Neural progenitor cell (in vitro differentiated cells): Measurements from ENCODE around the gene C3orf52. TPM values are rescaled to one million over a fixed set of nuclear protein-coding genes. Genes with fewer than 3 reads are reported as not detected.

Source experiments
- DNase-seq: peaks from one replicate; pipeline ENCODE4 v3.0.0-alpha.2; 2016; ENCODE audit warnings: low spot score
- H2AFZ ChIP-seq: fragments of 200-600 bp; sonication (generic); replicated peaks from 2 replicates; pipeline ENCODE4 v1.6.1; 2016; ENCODE audit warnings: antibody characterized with exemption
- H3F3A ChIP-seq: fragments of 200-600 bp; sonication (generic); 2 replicates; pipeline ENCODE4 v1.6.1; 2016; ENCODE audit warnings: antibody characterized with exemption, low read depth
- H3K27ac ChIP-seq: fragments of 200-600 bp; sonication (generic); 2 replicates; pipeline ENCODE4 v1.5.1; 2016; ENCODE audit warnings: mild to moderate bottlenecking
- H3K27me3 ChIP-seq: fragments of 200-600 bp; sonication (generic); 2 replicates; pipeline ENCODE4 v1.6.1; 2016; ENCODE audit warnings: mild to moderate bottlenecking, moderate library complexity
- H3K36me3 ChIP-seq: fragments of 200-600 bp; sonication (generic); 2 replicates; pipeline ENCODE4 v1.5.1; 2016
- H3K4me1 ChIP-seq: fragments of 200-600 bp; sonication (generic); 2 replicates; pipeline ENCODE4 v1.6.1; 2016; ENCODE audit warnings: mixed run types
- H3K4me2 ChIP-seq: fragments of 200-600 bp; sonication (generic); 2 replicates; pipeline ENCODE4 v1.6.1; 2016
- H3K4me3 ChIP-seq: fragments of 200-600 bp; sonication (generic); 2 replicates; pipeline ENCODE4 v1.5.1; 2016
- H3K79me2 ChIP-seq: fragments of 200-600 bp; sonication (generic); 2 replicates; pipeline ENCODE4 v1.6.1; 2016; ENCODE audit warnings: low read depth
- H3K9ac ChIP-seq: fragments of 200-600 bp; sonication (generic); 2 replicates; pipeline ENCODE4 v1.6.1; 2016
- H3K9me3 ChIP-seq: fragments of 200-600 bp; sonication (generic); 2 replicates; pipeline ENCODE4 v1.5.1; 2016; ENCODE audit warnings: low read depth
- H4K20me1 ChIP-seq: fragments of 200-600 bp; sonication (generic); 2 replicates; pipeline ENCODE4 v1.6.1; 2016; ENCODE audit warnings: low read depth
- H3K27ac Mint-ChIP-seq: 3 replicates; pipeline ENCODE4 v1.8.0; 2021; ENCODE audit warnings: mixed read lengths
- H3K27me3 Mint-ChIP-seq: 2 replicates; pipeline ENCODE4 v1.8.0; 2022; ENCODE audit warnings: low read depth, mild to moderate bottlenecking, inconsistent platforms, moderate library complexity, mixed read lengths; ENCODE audit not compliant: insufficient read depth
- H3K36me3 Mint-ChIP-seq: 3 replicates; pipeline ENCODE4 v1.8.0; 2021; ENCODE audit warnings: mixed read lengths
- H3K4me1 Mint-ChIP-seq: 3 replicates; pipeline ENCODE4 v1.8.0; 2021; ENCODE audit warnings: mixed read lengths
- H3K4me3 Mint-ChIP-seq: 3 replicates; pipeline ENCODE4 v1.8.0; 2021; ENCODE audit warnings: mild to moderate bottlenecking, moderate library complexity, mixed read lengths
- H3K9me3 Mint-ChIP-seq: 3 replicates; pipeline ENCODE4 v1.8.0; 2020; ENCODE audit warnings: mixed read lengths
- CTCF ChIP-seq: fragments of 200-600 bp; sonication (generic); IDR thresholded peaks from 2 replicates; pipeline ENCODE4 v1.5.1; 2017; ENCODE audit warnings: antibody characterized with exemption, mild to moderate bottlenecking
- EZH2 ChIP-seq: fragments of 200-600 bp; sonication (generic); IDR thresholded peaks from 2 replicates; pipeline ENCODE4 v1.6.1; 2017; ENCODE audit warnings: antibody characterized with exemption, mild to moderate bottlenecking, moderate library complexity
- EZH2phosphoT487 ChIP-seq: fragments of 200-600 bp; sonication (generic); IDR thresholded peaks from 2 replicates; pipeline ENCODE4 v1.6.1; 2017; ENCODE audit warnings: antibody characterized with exemption
- total RNA-seq: library from RNA; depleted of rRNA; stranded (reverse); fragments of >200 nt; gene quantifications from 2 replicates; pipeline ENCODE4 v1.2.3, GENCODE V29; 2015; ENCODE audit warnings: low replicate concordance

The C3orf52 gene
- total RNA-seq, 1 donor from 2014 or later, result 4.9 TPM

- Histone ChIP-seq H3K9me3 (peaks cover 8% of the 10 kb centered on the region), H3K4me1 (peaks cover 9% of the 10 kb centered on the region), H3K9ac (no peak overlapping the region), H3K27ac (no peak overlapping the region), H3K4me3 (no peak overlapping the region), H4K20me1 (no peaks in the 10 kb centered on the region), H3K36me3 (no peaks in the 10 kb centered on the region), H3K79me2 (no peaks in the 10 kb centered on the region), H3K27me3 (no peaks in the 10 kb centered on the region), H3F3A (peaks cover 7% of the 10 kb centered on the region), H3K4me2 (no peak overlapping the region), H2AFZ (no peak overlapping the region)
- Mint-ChIP-seq H3K4me3 (no peak overlapping the region), H3K27me3 (peaks cover 2% of the 10 kb centered on the region), H3K9me3 (peaks cover 25% of the 10 kb centered on the region), H3K27ac (no peak overlapping the region), H3K36me3 (no peaks in the 10 kb centered on the region), H3K4me1 (peaks cover 11% of the 10 kb centered on the region)
- no peak for TF ChIP-seq EZH2
- no peak for TF ChIP-seq CTCF
- no peak for TF ChIP-seq EZH2phosphoT487
- DNase-seq, result no peak
These were observed 57.1 kb downstream of the C3orf52 start for GRCh38 chr3:112143251-112143650.

- Mint-ChIP-seq H3K36me3 (no peaks in the 10 kb centered on the region), H3K4me1 (peaks cover 7% of the 10 kb centered on the region), H3K4me3 (no peak overlapping the region), H3K27me3 (peaks cover 2% of the 10 kb centered on the region), H3K27ac (no peak overlapping the region), H3K9me3 (peaks cover 25% of the 10 kb centered on the region)
- no peaks in the 10 kb centered on the region for H3K79me2 ChIP-seq
- no peak overlapping the region for H3K4me3 ChIP-seq
- no peak for DNase-seq
- no peak overlapping the region for H2AFZ ChIP-seq
- H3K27ac ChIP-seq, result no peak overlapping the region
- H3K27me3 ChIP-seq, result no peaks in the 10 kb centered on the region
- no peak for TF ChIP-seq EZH2
- no peak for TF ChIP-seq CTCF
- no peak for TF ChIP-seq EZH2phosphoT487
- no peak overlapping the region for H3K4me2 ChIP-seq
- H4K20me1 ChIP-seq, result no peaks in the 10 kb centered on the region
- no peak overlapping the region for H3K9ac ChIP-seq
- H3K9me3 ChIP-seq, result peaks cover 8% of the 10 kb centered on the region
- H3K36me3 ChIP-seq, result no peaks in the 10 kb centered on the region
- H3K4me1 ChIP-seq, result peaks cover 4% of the 10 kb centered on the region
- peaks cover 3% of the 10 kb centered on the region for H3F3A ChIP-seq
These were observed 57.5 kb downstream of the C3orf52 start for GRCh38 chr3:112143689-112144088.

GRCh38 chr3:112149136-112149535, 62.9 kb downstream of the C3orf52 start:
- Mint-ChIP-seq H3K4me1 (no peaks in the 10 kb centered on the region), H3K27me3 (peaks cover 4% of the 10 kb centered on the region), H3K27ac (no peak overlapping the region), H3K36me3 (no peaks in the 10 kb centered on the region), H3K9me3 (peaks cover 28% of the 10 kb centered on the region), H3K4me3 (no peak overlapping the region)
- no peak for TF ChIP-seq CTCF
- no peak for TF ChIP-seq EZH2
- TF ChIP-seq EZH2phosphoT487, result no peak
- no peak overlapping the region for H3K4me3 ChIP-seq
- H3K9me3 ChIP-seq, result peaks cover 8% of the 10 kb centered on the region
- no peaks in the 10 kb centered on the region for H3K36me3 ChIP-seq
- no peak overlapping the region for H3K4me2 ChIP-seq
- H3K27ac ChIP-seq, result no peak overlapping the region
- H3K79me2 ChIP-seq, result no peaks in the 10 kb centered on the region
- DNase-seq, result no peak
- no peak overlapping the region for H2AFZ ChIP-seq
- H3K4me1 ChIP-seq, result peaks cover 9% of the 10 kb centered on the region
- H3K27me3 ChIP-seq, result no peaks in the 10 kb centered on the region
- H3K9ac ChIP-seq, result no peak overlapping the region
- H4K20me1 ChIP-seq, result no peaks in the 10 kb centered on the region
- H3F3A ChIP-seq, result no peaks in the 10 kb centered on the region
